GM12891 (cell line): Measurements from ENCODE around the gene CDC42EP4.
A peak's percentile ranks its signal among the peaks of the same experiment; 100 is the strongest.
"Not testable (repeated sequence)": the region's sequence is repeated elsewhere in the genome, so short reads cannot be mapped to it uniquely, and the experiment has no call there.

Source experiments
- DNase-seq: peaks from one replicate; pipeline ENCODE4 v3.0.0; 2011; ENCODE audit warnings: low spot score; ENCODE audit not compliant: insufficient read length
- FAIRE-seq: peaks from 2 replicates; lab custom pipeline; 2011; peaks lifted over from hg19 to GRCh38; lab: Jason Lieb, UNC
- PAX5 ChIP-seq: IDR thresholded peaks from 2 replicates; pipeline ENCODE4 v1.6.1; 2011; ENCODE audit warnings: low read length, moderate library complexity, mild to moderate bottlenecking; ENCODE audit not compliant: insufficient read depth, severe bottlenecking
- POLR2A ChIP-seq: IDR thresholded peaks from 2 replicates; pipeline ENCODE4 v1.6.1; 2011; ENCODE audit warnings: low read depth, low read length, control low read depth
- POLR2AphosphoS5 ChIP-seq: IDR thresholded peaks from 2 replicates; pipeline ENCODE4 v1.6.1; 2011; ENCODE audit warnings: low read depth, low read length, control low read depth
- POU2F2 ChIP-seq: IDR thresholded peaks from 2 replicates; pipeline ENCODE4 v1.6.1; 2011; ENCODE audit warnings: low read depth, mild to moderate bottlenecking, control low read depth, low read length, moderate library complexity
- SPI1 ChIP-seq: IDR thresholded peaks from 2 replicates; pipeline ENCODE4 v1.6.1; 2011; ENCODE audit warnings: low read depth, low read length, control low read depth
- TAF1 ChIP-seq: IDR thresholded peaks from 2 replicates; pipeline ENCODE4 v1.6.1; 2011; ENCODE audit warnings: low read depth, low read length, control low read depth

CDC42EP4 gene

DNA sequence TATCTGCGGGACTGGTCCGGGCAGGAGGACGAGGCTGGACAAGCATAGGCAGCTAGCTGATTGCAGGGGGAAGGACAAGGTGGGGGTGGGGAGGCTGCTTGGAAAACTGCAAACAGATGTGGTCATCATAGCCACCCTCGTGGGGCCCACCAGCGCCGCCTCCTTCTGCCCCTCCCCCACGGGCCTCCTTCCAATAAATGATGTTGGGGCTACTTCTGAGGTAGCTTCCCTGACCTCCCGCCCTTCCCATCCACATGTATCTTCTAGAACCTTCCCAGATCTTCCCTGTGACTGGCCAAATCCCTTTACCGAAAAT lies 12.3 kb upstream of the CDC42EP4 start:
- no peak for FAIRE-seq
- TF ChIP-seq POLR2AphosphoS5 = no peak
- TF ChIP-seq POLR2A = no peak
- no peak for TF ChIP-seq PAX5
- TF ChIP-seq POU2F2 = no peak
- no peak for DNase-seq

GRCh38 chr17:73323409-73324159 lies 11.8 kb upstream of the CDC42EP4 start:
- DNase-seq = no peak
- no peak for FAIRE-seq
- TF ChIP-seq PAX5 = no peak
- TF ChIP-seq SPI1 = no peak
- TF ChIP-seq POLR2AphosphoS5 = no peak
- TF ChIP-seq TAF1 = no peak
- TF ChIP-seq POU2F2 = no peak
- no peak for TF ChIP-seq POLR2A

GRCh38 chr17:73320601-73321264 lies 8.9 kb upstream of the CDC42EP4 start:
- TF ChIP-seq PAX5 (no peak), SPI1 (no peak)
- FAIRE-seq (no peak), DNase-seq (no peak)

DNA sequence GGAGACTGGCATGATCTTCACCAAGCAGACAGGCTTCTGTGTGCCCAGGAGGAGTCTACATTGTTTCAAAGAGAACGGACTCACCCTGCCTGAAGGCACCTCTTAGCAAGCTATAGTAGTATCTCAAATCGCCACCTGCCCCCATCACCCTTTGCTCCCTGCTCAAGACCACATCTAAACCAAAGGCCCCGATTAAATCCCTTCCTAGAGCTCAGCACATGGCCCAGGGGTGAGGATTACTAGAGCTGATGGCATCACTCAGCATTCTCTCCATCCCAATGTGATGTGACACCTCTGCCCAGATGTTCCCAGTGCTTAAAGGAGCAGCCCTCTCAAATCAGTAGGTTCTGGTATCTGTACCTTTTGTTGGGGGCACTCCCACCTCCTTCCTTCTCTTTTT lies 8.0 kb upstream of the CDC42EP4 start:
- FAIRE-seq (no peak), DNase-seq (no peak)
- TF ChIP-seq POLR2AphosphoS5 (no peak), SPI1 (no peak), POU2F2 (no peak), PAX5 (no peak), TAF1 (no peak), POLR2A (no peak)

GRCh38 chr17:73318836-73319235 lies 7.0 kb upstream of the CDC42EP4 start:
- TF ChIP-seq PAX5 (no peak), POLR2AphosphoS5 (no peak), POU2F2 (no peak), TAF1 (no peak), POLR2A (no peak), SPI1 (no peak)
- no peak for DNase-seq
- no peak for FAIRE-seq

DNA sequence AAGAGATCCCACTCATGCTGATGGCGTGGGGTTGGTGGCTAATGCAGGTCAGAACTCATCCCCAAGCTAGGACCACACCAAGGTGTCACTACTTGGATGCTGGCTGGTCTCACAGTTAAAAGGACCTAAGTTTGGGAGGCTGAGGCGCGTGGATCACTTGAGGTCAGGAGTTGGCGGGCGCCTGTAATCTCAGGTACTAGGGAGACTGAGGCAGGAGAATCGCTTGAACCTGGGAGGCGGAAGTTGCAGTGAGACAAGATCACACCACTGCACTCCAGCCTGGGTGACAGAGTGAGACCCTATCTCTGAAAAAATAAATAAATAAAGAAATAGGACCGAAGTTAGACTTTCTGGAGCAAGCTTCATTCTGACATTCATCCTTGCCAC lies 6.6 kb upstream of the CDC42EP4 start:
- no peak for DNase-seq
- no peak for FAIRE-seq
- TF ChIP-seq POLR2AphosphoS5 (no peak), POLR2A (no peak)

DNA sequence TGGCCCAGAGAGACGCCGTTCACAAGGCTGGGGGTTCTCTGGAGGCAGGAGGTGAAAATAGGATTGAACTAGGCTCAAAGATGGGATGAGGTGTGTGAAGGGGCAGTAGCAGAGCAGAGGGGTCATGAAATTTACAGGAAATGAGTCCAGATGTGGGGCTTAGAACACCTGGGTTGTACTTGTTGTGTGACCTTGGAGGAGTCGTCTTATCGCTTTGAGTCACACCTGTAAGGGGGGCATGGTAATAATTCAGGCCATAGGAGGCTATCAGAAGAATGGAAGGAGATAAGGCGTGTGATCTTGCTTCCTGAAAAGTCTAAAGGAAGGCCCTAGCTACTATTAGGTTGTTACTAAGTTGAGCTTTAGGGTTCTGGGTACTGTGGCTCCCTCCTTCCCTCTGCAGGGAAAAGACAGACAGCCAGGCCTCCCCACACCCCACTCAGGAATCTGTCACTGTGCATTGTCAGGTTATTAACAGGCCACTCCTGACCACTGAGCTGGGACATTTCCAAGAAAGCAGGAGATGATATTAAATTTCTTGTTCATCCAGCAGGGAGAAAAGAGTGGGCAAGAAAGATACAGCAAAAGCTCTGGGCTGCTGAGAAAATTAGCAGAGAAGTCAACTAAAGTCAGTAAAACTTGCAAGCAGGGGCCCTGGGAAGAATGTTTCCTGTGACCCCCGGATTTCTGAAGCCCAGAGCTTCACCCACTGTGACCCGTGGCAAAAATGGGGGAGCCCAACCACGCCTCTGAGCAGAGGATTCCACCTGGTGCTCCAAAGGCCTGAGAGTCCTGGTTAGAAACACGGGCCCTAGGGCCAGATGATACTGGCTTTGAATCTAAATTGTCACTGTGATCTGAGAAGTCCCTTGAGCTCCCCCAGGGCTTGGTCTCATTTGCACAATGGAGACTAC lies 6.0 kb upstream of the CDC42EP4 start:
- FAIRE-seq (no peak), DNase-seq (no peak)
- TF ChIP-seq POU2F2 = no peak
- TF ChIP-seq POLR2A = no peak
- no peak for TF ChIP-seq TAF1
- no peak for TF ChIP-seq PAX5
- no peak for TF ChIP-seq POLR2AphosphoS5
- no peak for TF ChIP-seq SPI1

DNA sequence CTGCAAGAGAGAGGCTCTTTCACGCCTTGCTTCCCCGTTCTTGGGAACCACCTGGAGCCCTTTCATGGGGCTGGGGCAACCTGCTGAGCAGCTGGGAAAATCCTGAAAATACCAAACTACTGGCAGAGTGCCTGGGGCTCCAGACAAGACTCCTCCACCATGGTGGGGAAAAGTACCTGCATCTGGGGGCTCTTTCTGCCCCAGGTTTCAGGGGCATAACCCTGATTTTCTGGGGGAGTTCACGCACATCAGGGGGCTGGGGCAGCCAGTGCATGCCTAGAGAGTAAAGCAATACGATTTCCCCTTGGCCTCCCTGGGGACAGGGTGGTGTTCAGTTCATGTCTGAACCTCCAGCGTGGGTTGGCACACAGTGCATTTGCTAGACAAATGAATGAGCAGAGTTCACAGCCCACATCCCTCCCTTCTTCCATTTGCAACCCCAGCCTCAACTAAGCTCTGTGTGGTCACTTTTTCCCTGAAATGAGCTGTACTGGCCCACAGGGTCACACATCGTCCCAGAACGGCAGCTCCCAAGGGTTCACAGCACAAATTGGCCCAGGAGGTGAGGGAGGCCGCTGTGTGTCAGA lies 5.2 kb upstream of the CDC42EP4 start:
- TF ChIP-seq POU2F2 (no peak), PAX5 (no peak), SPI1 (no peak), TAF1 (no peak), POLR2AphosphoS5 (no peak), POLR2A (no peak)
- FAIRE-seq = peak; percentile 82
- no peak for DNase-seq

DNA sequence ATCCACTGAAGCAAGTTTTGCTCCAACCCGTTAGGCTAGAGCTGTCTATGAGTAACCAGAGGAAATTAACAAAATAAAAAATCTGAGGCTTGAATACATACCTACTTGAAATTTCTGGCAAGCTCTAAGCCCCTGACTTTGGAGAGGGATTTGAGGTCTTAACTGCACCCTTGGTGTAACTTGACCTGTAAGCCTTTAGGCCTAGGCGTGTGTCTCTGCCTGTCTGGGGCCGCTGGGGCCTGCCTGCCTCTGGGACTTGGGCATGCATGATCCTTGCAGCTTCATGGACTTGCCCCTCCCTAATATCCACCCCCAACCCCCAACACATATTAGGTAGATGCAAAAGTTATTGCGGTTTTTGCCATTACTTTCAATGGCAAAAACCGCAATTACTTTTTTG lies 3.7 kb upstream of the CDC42EP4 start:
- TF ChIP-seq SPI1 = no peak
- TF ChIP-seq POLR2A = no peak
- TF ChIP-seq PAX5 = no peak
- TF ChIP-seq POU2F2 = no peak
- no peak for TF ChIP-seq POLR2AphosphoS5
- TF ChIP-seq TAF1 = no peak
- no peak for DNase-seq

DNA sequence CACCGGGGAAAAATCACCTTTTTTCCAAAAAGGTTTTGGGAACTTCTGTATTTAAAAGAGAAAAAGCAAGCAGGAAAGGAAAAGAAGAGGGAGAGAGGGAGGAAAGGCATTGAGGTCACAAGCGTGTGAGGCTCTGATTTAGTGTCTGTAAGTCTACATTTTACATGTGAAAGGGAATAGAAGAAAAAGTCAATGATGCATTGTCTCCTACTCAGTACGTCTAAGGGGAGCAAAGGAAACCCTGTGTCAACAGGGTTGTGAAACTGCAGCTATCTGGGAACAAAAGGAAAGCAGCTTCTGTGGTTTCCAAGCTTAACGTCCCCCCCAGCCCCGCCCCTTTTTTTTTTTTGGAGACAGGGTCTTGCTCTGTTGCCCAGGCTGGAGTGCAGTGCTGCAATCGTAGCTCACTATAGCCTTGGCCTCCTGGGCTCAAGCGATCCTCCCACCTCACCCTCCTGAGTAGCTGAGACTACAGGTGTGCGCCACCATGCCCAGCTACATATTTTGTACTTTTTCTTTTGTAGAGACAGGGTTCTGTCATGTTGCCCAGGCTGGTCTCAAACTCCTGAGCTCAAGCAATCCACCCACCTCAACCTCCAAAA lies 1.8 kb upstream of the CDC42EP4 start:
- TF ChIP-seq POLR2A (no peak), POLR2AphosphoS5 (no peak), PAX5 (no peak), POU2F2 (no peak), TAF1 (no peak), SPI1 (no peak)
- FAIRE-seq = no peak

More for the DNA sequence above, 3.7 kb upstream of the CDC42EP4 start:
- no peak for FAIRE-seq

GRCh38 chr17:73312887-73313286 lies 1.1 kb upstream of the CDC42EP4 start:
- not testable (repeated sequence) for DNase-seq, FAIRE-seq

More for the DNA sequence above, 1.8 kb upstream of the CDC42EP4 start:
- no peak for DNase-seq
